GM21529 (cell line): ENCODE data around the gene FAM47E.
"Not testable (repeated sequence)": the region's sequence is repeated elsewhere in the genome, so short reads cannot be mapped to it uniquely, and the experiment has no call there.

Source experiments
- ATAC-seq: cut with Tn5 transposase; IDR thresholded peaks from one replicate; pipeline ENCODE4 v1.9.1; 2021; ENCODE audit not compliant: unreplicated experiment

The FAM47E gene

GRCh38 chr4:76224171-76224570, 27.4 kb upstream of the FAM47E start:
- ATAC-seq, result no peak

- no peak for ATAC-seq
Measured at GRCh38 chr4:76226418-76226817, 25.1 kb upstream of the FAM47E start.

- no peak for ATAC-seq
Measured at GRCh38 chr4:76232681-76233080, 18.8 kb upstream of the FAM47E start.

GRCh38 chr4:76233083-76233482, 18.4 kb upstream of the FAM47E start:
- no peak for ATAC-seq

GRCh38 chr4:76233529-76233928, 18.0 kb upstream of the FAM47E start:
- ATAC-seq, result no peak

GRCh38 chr4:76233967-76234678, 17.4 kb upstream of the FAM47E start:
- ATAC-seq, result no peak

- no peak for ATAC-seq
Measured at GRCh38 chr4:76234679-76235044, 16.9 kb upstream of the FAM47E start.

- no peak for ATAC-seq
Measured at GRCh38 chr4:76235407-76235806, 16.1 kb upstream of the FAM47E start.

- no peak for ATAC-seq
Measured at GRCh38 chr4:76235915-76236314, 15.6 kb upstream of the FAM47E start.

GRCh38 chr4:76238236-76238635, 13.3 kb upstream of the FAM47E start:
- ATAC-seq, result no peak

- no peak for ATAC-seq
Measured at GRCh38 chr4:76238701-76239100, 12.8 kb upstream of the FAM47E start.

GRCh38 chr4:76240236-76240635, 11.3 kb upstream of the FAM47E start:
- no peak for ATAC-seq

- ATAC-seq, result not testable (repeated sequence)
Measured at GRCh38 chr4:76243877-76244276, 7.6 kb upstream of the FAM47E start.

- ATAC-seq, result no peak
Measured at GRCh38 chr4:76246025-76246424, 5.5 kb upstream of the FAM47E start.

GRCh38 chr4:76246852-76247251, 4.7 kb upstream of the FAM47E start:
- no peak for ATAC-seq

- ATAC-seq, result no peak
Measured at GRCh38 chr4:76250962-76251361, 559 bp upstream of the FAM47E start.

GRCh38 chr4:76252271-76252653, 741 bp downstream of the FAM47E start:
- no peak for ATAC-seq

- no peak for ATAC-seq
Measured at GRCh38 chr4:76253511-76253910, 2.0 kb downstream of the FAM47E start.

- ATAC-seq, result no peak
Measured at GRCh38 chr4:76256032-76256431, 4.5 kb downstream of the FAM47E start.

GRCh38 chr4:76256968-76257367, 5.4 kb downstream of the FAM47E start:
- ATAC-seq, result no peak

- no peak for ATAC-seq
Measured at GRCh38 chr4:76257824-76258223, 6.3 kb downstream of the FAM47E start.

GRCh38 chr4:76260571-76260970, 9.1 kb downstream of the FAM47E start:
- ATAC-seq, result no peak

- no peak for ATAC-seq
Measured at GRCh38 chr4:76265631-76266218, 14.2 kb downstream of the FAM47E start.
